Fibroblast of lung (primary cell): ENCODE data around the gene NACA2. TPM values are rescaled to one million over a fixed set of nuclear protein-coding genes. Genes with fewer than 3 reads are reported as not detected.
A peak's percentile ranks its signal among the peaks of the same experiment; 100 is the strongest.

ENCODE experiments used
- DNase-seq, 2 donors: peaks; one replicate each; pipeline versions ENCODE4 v3.0.0 to v3.0.0-alpha.2; 2010; ENCODE audit warnings: low read depth in 2 of 2
- H2AFZ ChIP-seq: 2 replicates; pipeline ENCODE4 v1.5.1; 2012; ENCODE audit warnings: low read length, control low read depth, inconsistent platforms
- H3K27ac ChIP-seq: 2 replicates; pipeline ENCODE4 v1.5.1; 2011; ENCODE audit warnings: low read length, control low read depth; ENCODE audit not compliant: insufficient read depth
- H3K27me3 ChIP-seq: 2 replicates; pipeline ENCODE4 v1.5.1; 2011; ENCODE audit warnings: mild to moderate bottlenecking, low read length; ENCODE audit not compliant: control insufficient read depth, insufficient read depth
- H3K36me3 ChIP-seq: 2 replicates; pipeline ENCODE4 v1.5.1; 2011; ENCODE audit warnings: low read length; ENCODE audit not compliant: control insufficient read depth, insufficient read depth
- H3K4me1 ChIP-seq: 2 replicates; pipeline ENCODE4 v1.5.1; 2011; ENCODE audit warnings: low read length; ENCODE audit not compliant: control insufficient read depth, insufficient read depth; ENCODE audit errors: extremely low read depth
- H3K4me2 ChIP-seq: 2 replicates; pipeline ENCODE4 v1.5.1; 2011; ENCODE audit warnings: low read length, control low read depth; ENCODE audit not compliant: insufficient read depth; ENCODE audit errors: extremely low read depth
- H3K4me3 ChIP-seq, 4 experiments: fragments of 200-600 bp in 1 of 4; sonication (generic) in 1 of 4; replicated peaks in 1 of 4; 2 replicates each; pipeline ENCODE4 v1.5.1; 2011 to 2016; ENCODE audit warnings: low read length in 4 of 4, low read depth in 3 of 4, mild to moderate bottlenecking in 3 of 4, control low read depth in 2 of 4, inconsistent platforms in 1 of 4, mixed read lengths in 1 of 4; ENCODE audit not compliant: insufficient read depth in 1 of 4; ENCODE audit errors: control extremely low read depth in 1 of 4
- H3K79me2 ChIP-seq: 2 replicates; pipeline ENCODE4 v1.5.1; 2012; ENCODE audit warnings: mild to moderate bottlenecking, low read length, inconsistent platforms; ENCODE audit not compliant: control insufficient read depth, insufficient read depth
- H3K9ac ChIP-seq: 2 replicates; pipeline ENCODE4 v1.5.1; 2011; ENCODE audit warnings: mild to moderate bottlenecking, low read length, control low read depth; ENCODE audit not compliant: insufficient read depth
- H3K9me3 ChIP-seq: 2 replicates; pipeline ENCODE4 v1.5.1; 2012; ENCODE audit warnings: low read depth, low read length; ENCODE audit not compliant: control insufficient read depth, insufficient read depth
- H4K20me1 ChIP-seq: 2 replicates; pipeline ENCODE4 v1.5.1; 2011; ENCODE audit warnings: low read length; ENCODE audit not compliant: control insufficient read depth, insufficient read depth; ENCODE audit errors: extremely low read depth
- CTCF ChIP-seq, 2 donors: IDR thresholded peaks in 1 of 2; conservative IDR thresholded peaks in 1 of 2; 1 replicate in 1 of 2; 2 replicates in 1 of 2; pipeline ENCODE4 v1.5.1; 2011 to 2012; ENCODE audit warnings: low read length in 2 of 2, control low read depth in 1 of 2, inconsistent platforms in 1 of 2, low read depth in 1 of 2, mild to moderate bottlenecking in 1 of 2
- EZH2 ChIP-seq: IDR thresholded peaks from 2 replicates; pipeline ENCODE4 v1.5.1; 2012; ENCODE audit warnings: low read length, control low read depth, mild to moderate bottlenecking; ENCODE audit errors: missing control alignments
- polyA plus RNA-seq, 2 donors: library from polyadenylated mRNA; depleted of rRNA in 1 of 2; stranded (reverse) in 1 of 2; unstranded in 1 of 2; fragments of >200 nt; gene quantifications; 2 replicates each; pipeline ENCODE4 v1.2.1, GENCODE V29; 2011 to 2012; ENCODE audit warnings: missing spikeins in 1 of 2
- total RNA-seq: library from RNA; depleted of rRNA; stranded (reverse); fragments of >200 nt; gene quantifications from 2 replicates; pipeline ENCODE4 v1.2.1, GENCODE V29; 2014

Gene NACA2
- total and polyA plus RNA-seq, 2 donors (not counting 1 experiment from before 2014, with no cell fraction given), result not detected

GRCh38 chr17:61583242-61583641 is 7.8 kb downstream of the NACA2 start:
- H3K79me2 ChIP-seq, result no peaks in the 10 kb centered on the region
- H3K4me3 ChIP-seq, result no peak overlapping the region
- no peak overlapping the region for H3K9ac ChIP-seq
- no peak for TF ChIP-seq EZH2
- TF ChIP-seq CTCF (conservative IDR thresholded peaks at IDR 0.05 in 1 of 2, IDR thresholded peaks at IDR 0.05 in 1 of 2; ENCODE audit: low read depth in 1 of 2, low read length in 2 of 2), result peak; percentile 9 to 39
- H3K36me3 ChIP-seq, result no peaks in the 10 kb centered on the region
- H3K4me1 ChIP-seq, result peaks cover 7% of the 10 kb centered on the region
- DNase-seq, result peak; percentile 66 to 77
- no peak overlapping the region for H3K27ac ChIP-seq
- no peaks in the 10 kb centered on the region for H3K9me3 ChIP-seq
- H3K27me3 ChIP-seq, result no peaks in the 10 kb centered on the region
- no peak overlapping the region for H3K4me2 ChIP-seq
- no peaks in the 10 kb centered on the region for H4K20me1 ChIP-seq
- H2AFZ ChIP-seq, result no peak overlapping the region

- Histone ChIP-seq H3K27me3 (no peaks in the 10 kb centered on the region), H4K20me1 (no peaks in the 10 kb centered on the region), H3K36me3 (no peaks in the 10 kb centered on the region), H3K9me3 (no peaks in the 10 kb centered on the region), H3K27ac (no peak overlapping the region), H3K4me1 (peaks cover 7% of the 10 kb centered on the region), H3K4me2 (no peak overlapping the region), H3K4me3 (no peak overlapping the region), H3K79me2 (no peaks in the 10 kb centered on the region), H3K9ac (no peak overlapping the region), H2AFZ (no peak overlapping the region)
- DNase-seq, result no peak
- TF ChIP-seq CTCF (conservative IDR thresholded peaks at IDR 0.05 in 1 of 2, IDR thresholded peaks at IDR 0.05 in 1 of 2; ENCODE audit: low read depth in 1 of 2, low read length in 2 of 2) (no peak), EZH2 (no peak)
Observed at GRCh38 chr17:61582593-61582992, 8.4 kb downstream of the NACA2 start.

- no peak for DNase-seq
- H3K79me2 ChIP-seq, result no peaks in the 10 kb centered on the region
Observed at GRCh38 chr17:61581611-61582349, 9.2 kb downstream of the NACA2 start.

More at GRCh38 chr17:61581611-61582349, 9.2 kb downstream of the NACA2 start:
- H3K9ac ChIP-seq, result no peak overlapping the region
- H3K4me2 ChIP-seq, result no peak overlapping the region
- TF ChIP-seq EZH2 (no peak), CTCF (conservative IDR thresholded peaks at IDR 0.05 in 1 of 2, IDR thresholded peaks at IDR 0.05 in 1 of 2; ENCODE audit: low read depth in 1 of 2, low read length in 2 of 2) (no peak)
- no peak overlapping the region for H2AFZ ChIP-seq
- H3K27ac ChIP-seq, result no peak overlapping the region
- H3K36me3 ChIP-seq, result no peaks in the 10 kb centered on the region
- no peaks in the 10 kb centered on the region for H3K27me3 ChIP-seq
- H3K4me3 ChIP-seq, result no peak overlapping the region
- no peaks in the 10 kb centered on the region for H4K20me1 ChIP-seq
- no peaks in the 10 kb centered on the region for H3K9me3 ChIP-seq
- H3K4me1 ChIP-seq, result peaks cover 7% of the 10 kb centered on the region
